Neuron (in vitro differentiated cells): ENCODE measurements around the gene MCTP1.

Experiments
- H2AFZ ChIP-seq: one replicate; pipeline ENCODE4 v1.6.1; 2013; ENCODE audit warnings: low read depth, mild to moderate bottlenecking, inconsistent platforms, low read length, moderate library complexity
- H3K27me3 ChIP-seq: one replicate; pipeline ENCODE4 v1.6.1; 2013; ENCODE audit warnings: low read length; ENCODE audit not compliant: insufficient read depth
- H3K36me3 ChIP-seq: one replicate; pipeline ENCODE4 v1.6.1; 2013; ENCODE audit warnings: low read length; ENCODE audit not compliant: insufficient read depth
- H3K4me1 ChIP-seq: one replicate; pipeline ENCODE4 v1.6.1; 2013; ENCODE audit warnings: low read length; ENCODE audit not compliant: insufficient read depth
- H3K4me3 ChIP-seq: 2 replicates; pipeline ENCODE4 v1.5.1; 2013; ENCODE audit warnings: mild to moderate bottlenecking, low read length, moderate library complexity
- H3K9me3 ChIP-seq: one replicate; pipeline ENCODE4 v1.6.1; 2013; ENCODE audit warnings: low read length

The MCTP1 gene

DNA sequence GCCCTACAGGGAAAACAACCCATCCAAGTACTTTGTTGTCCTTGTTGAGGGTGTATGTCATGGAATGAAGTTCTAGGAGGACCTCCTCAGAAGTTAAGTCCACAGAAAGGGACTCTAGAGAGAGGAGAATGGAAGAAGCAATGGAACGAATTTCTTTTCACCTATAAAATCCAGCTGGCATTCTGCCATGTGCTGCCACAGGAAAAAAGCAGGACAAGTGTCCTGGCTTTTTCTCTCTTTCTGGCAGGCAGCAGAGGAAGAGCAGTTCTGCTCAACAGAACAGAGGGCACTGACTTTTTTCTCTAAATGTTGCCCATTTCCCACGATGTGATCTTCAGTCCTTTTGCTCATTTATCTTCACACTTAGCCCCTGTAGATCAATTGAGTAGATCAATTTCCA, 240.8 kb downstream of the MCTP1 start:
- H3K27me3 ChIP-seq: no peaks in the 10 kb centered on the region
- no peaks in the 10 kb centered on the region for H3K36me3 ChIP-seq
- H3K4me3 ChIP-seq: no peak overlapping the region
- no peaks in the 10 kb centered on the region for H3K9me3 ChIP-seq
- no peak overlapping the region for H2AFZ ChIP-seq
- no peaks in the 10 kb centered on the region for H3K4me1 ChIP-seq

- H3K36me3 ChIP-seq: no peaks in the 10 kb centered on the region
- no peaks in the 10 kb centered on the region for H3K27me3 ChIP-seq
- H3K4me3 ChIP-seq: no peak overlapping the region
- H3K9me3 ChIP-seq: no peaks in the 10 kb centered on the region
- H2AFZ ChIP-seq: no peak overlapping the region
- H3K4me1 ChIP-seq: no peaks in the 10 kb centered on the region
Observed at GRCh38 chr5:95043648-95044047, 241.2 kb downstream of the MCTP1 start.

GRCh38 chr5:95043234-95043633, 241.7 kb downstream of the MCTP1 start:
- no peaks in the 10 kb centered on the region for H3K36me3 ChIP-seq
- H3K9me3 ChIP-seq: no peaks in the 10 kb centered on the region
- H3K27me3 ChIP-seq: no peaks in the 10 kb centered on the region
- no peaks in the 10 kb centered on the region for H3K4me1 ChIP-seq
- H2AFZ ChIP-seq: no peak overlapping the region
- H3K4me3 ChIP-seq: no peak overlapping the region

DNA sequence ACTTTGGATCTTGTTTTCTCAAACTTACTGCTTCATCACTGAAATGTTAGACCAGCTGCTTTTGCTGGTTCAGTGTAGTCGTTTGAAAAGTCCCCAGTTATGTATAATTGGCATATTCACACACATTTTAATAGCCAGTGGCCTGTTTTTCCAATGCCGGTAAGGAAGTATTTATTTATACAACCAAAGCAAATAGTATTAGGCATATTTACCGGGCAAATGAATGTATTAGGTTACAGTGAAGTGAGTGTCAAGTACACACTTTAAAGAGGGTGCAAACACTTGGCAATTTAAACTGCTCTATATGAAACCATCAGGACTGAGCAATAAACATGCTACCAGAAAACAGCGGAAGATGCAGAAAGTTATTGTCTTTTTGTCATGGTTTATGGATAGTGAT, 242.9 kb downstream of the MCTP1 start:
- Histone ChIP-seq H3K4me3 (no peak overlapping the region), H3K4me1 (no peaks in the 10 kb centered on the region), H2AFZ (no peak overlapping the region), H3K27me3 (no peaks in the 10 kb centered on the region), H3K9me3 (no peaks in the 10 kb centered on the region), H3K36me3 (no peaks in the 10 kb centered on the region)

DNA sequence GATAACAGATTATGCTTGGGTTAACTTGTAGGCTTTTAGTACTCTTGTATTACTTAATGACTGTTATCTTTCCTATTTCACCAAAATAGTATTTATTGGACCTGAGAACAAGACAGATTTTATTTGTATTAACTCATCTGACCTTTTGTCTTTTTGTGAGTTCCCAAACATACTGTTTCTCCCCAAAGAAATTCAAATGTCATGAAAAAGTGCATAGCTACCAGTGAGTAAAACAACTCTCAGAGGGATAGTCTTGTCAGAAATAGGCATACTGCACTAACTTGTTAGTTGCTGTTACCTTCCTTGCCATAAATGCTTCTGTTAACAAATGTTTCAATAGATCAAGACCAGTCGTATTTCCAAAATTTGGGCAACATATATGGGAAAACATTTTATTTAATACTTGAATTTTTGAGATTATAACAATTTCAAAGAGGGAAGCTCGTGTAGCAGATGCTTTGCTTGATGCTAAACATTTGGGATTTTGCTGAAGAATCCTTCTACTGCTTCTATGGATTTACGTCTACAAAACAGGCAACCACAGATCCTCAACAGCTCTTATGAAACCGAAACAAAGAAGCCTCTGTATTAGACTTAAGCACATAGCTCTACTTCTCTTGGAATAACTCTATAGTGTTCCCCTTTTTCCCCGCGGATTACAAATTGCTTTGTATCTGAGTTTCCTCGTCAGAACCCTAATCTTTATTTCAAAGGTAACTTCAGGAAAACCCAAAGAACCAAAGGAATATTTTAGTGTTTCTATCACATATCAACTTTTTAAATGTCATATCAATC, 248.8 kb downstream of the MCTP1 start:
- Histone ChIP-seq H3K9me3 (no peaks in the 10 kb centered on the region), H2AFZ (no peak overlapping the region), H3K36me3 (no peaks in the 10 kb centered on the region), H3K4me3 (no peak overlapping the region), H3K4me1 (no peaks in the 10 kb centered on the region), H3K27me3 (no peaks in the 10 kb centered on the region)

GRCh38 chr5:95032801-95033200, 252.1 kb downstream of the MCTP1 start:
- no peak overlapping the region for H2AFZ ChIP-seq
- H3K36me3 ChIP-seq: no peaks in the 10 kb centered on the region
- no peak overlapping the region for H3K4me3 ChIP-seq
- H3K4me1 ChIP-seq: no peaks in the 10 kb centered on the region
- H3K27me3 ChIP-seq: no peaks in the 10 kb centered on the region
- H3K9me3 ChIP-seq: peaks cover 3% of the 10 kb centered on the region

DNA sequence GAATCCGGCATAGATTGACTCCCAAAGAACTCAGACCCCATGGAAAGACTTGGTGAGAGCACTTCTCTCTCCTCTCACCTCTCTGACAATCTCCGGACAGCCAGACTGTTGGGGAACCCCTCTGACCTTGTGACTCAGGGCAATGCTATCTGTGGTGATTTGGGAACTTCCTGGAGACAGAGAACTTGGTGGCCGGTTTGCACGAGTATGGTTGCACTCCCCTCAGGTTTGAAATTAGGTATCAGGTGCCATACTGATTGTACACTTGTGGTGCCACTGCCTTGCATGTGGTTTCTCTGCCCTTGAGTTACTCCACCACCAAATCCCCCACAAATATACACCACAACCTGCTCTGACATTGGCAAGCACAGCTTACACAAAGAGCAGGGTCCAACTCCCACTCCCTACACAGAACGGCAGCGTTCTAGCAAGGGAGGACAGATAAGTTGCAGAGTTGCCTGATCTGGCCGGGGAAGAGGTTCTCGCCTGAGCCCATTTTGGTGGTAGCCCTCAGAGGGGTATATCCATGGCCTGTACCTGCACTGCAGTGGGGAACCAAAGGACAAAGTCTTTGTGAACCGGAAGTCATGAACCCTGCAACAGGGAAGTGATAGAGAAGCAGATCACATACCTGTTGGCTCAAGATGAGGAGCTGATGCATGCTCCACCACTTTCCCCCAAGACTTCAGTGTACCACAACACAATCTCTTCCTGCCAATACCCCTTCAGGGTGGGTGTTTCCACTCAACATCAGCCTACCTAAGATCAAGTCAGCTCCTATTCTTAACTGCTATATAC, 255.1 kb downstream of the MCTP1 start:
- Histone ChIP-seq H3K36me3 (no peaks in the 10 kb centered on the region), H3K4me3 (no peak overlapping the region), H3K27me3 (no peaks in the 10 kb centered on the region), H3K9me3 (peaks cover 3% of the 10 kb centered on the region), H3K4me1 (no peaks in the 10 kb centered on the region), H2AFZ (no peak overlapping the region)

- H3K4me1 ChIP-seq: peaks cover 3% of the 10 kb centered on the region
- H3K36me3 ChIP-seq: no peaks in the 10 kb centered on the region
- H2AFZ ChIP-seq: no peak overlapping the region
Observed at GRCh38 chr5:95027775-95028174, 257.1 kb downstream of the MCTP1 start.

DNA sequence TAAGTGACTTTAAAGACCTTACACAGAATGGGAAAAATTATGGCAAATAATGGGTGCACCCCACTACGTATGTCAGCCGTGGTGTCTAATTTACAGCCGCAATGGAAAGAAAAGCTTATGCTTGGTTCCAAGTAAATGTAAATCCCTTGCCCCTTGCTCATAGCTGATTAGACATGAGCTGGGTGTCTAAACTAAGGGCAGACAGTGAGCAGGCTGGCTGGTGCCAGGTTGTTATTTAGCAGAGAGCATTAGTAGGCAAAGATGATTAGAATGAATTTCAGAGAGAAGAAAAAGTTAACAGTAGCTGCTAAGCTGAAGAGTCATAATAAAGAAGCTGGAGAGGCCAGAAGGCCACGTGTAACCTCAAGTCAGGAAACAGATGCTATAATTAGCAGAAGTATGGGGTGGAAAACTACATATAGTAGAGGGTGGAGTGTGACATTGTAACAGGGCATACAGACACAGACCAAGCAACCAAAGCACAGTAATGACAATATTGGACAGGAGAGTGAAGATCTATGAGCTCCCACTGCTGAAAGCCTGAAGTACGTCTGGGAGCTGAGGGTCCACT, 257.7 kb downstream of the MCTP1 start:
- H3K9me3 ChIP-seq: peaks cover 3% of the 10 kb centered on the region
- H3K4me3 ChIP-seq: no peak overlapping the region
- no peaks in the 10 kb centered on the region for H3K36me3 ChIP-seq
- H3K27me3 ChIP-seq: no peaks in the 10 kb centered on the region
- H2AFZ ChIP-seq: no peak overlapping the region
- peaks cover 4% of the 10 kb centered on the region for H3K4me1 ChIP-seq

More at GRCh38 chr5:95027775-95028174, 257.1 kb downstream of the MCTP1 start:
- H3K4me3 ChIP-seq: no peak overlapping the region
- H3K27me3 ChIP-seq: no peaks in the 10 kb centered on the region
- peaks cover 3% of the 10 kb centered on the region for H3K9me3 ChIP-seq

GRCh38 chr5:95026718-95027117, 258.2 kb downstream of the MCTP1 start:
- H3K36me3 ChIP-seq: no peaks in the 10 kb centered on the region
- H2AFZ ChIP-seq: no peak overlapping the region
- peaks cover 3% of the 10 kb centered on the region for H3K9me3 ChIP-seq
- H3K27me3 ChIP-seq: no peaks in the 10 kb centered on the region
- no peak overlapping the region for H3K4me3 ChIP-seq
- peaks cover 4% of the 10 kb centered on the region for H3K4me1 ChIP-seq

DNA sequence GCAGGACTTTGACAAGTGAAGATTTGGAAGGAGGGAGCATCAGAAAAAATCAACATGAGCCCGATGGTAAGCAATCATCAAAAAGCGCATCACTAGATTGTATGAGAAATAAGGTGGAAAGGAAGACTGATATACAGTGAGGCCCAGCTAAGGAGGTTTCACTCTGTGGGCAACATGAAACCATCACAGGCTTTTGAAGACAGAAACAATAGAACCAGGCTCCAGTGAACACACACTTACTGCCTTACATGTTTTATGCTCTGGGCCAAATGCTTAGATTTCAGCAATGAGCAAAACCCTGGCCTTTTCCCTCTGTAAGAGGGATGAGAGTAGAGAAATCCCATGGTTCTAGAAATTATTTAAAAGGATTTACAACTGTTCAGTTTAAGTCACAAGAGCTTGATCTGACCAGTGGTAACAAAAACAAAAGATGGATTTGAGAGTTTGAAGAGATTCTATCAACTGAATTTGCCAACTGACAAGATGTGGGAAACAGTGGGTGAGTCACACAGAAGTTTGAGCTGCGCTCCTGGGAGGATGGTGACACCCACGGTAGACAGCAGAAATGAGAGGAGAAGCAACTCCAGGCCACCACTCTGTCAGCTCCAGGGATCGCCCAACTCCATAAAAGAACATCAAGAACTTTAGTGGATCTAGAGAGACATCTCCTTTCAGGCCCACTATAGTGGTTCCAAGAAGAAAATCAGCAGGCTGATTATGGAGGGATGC, 261.8 kb downstream of the MCTP1 start:
- Histone ChIP-seq H3K36me3 (no peaks in the 10 kb centered on the region), H3K4me1 (peaks cover 6% of the 10 kb centered on the region), H2AFZ (no peak overlapping the region), H3K4me3 (no peak overlapping the region), H3K27me3 (no peaks in the 10 kb centered on the region), H3K9me3 (no peaks in the 10 kb centered on the region)

GRCh38 chr5:95020345-95020744, 264.5 kb downstream of the MCTP1 start:
- Histone ChIP-seq H3K4me3 (no peak overlapping the region), H2AFZ (no peak overlapping the region), H3K9me3 (no peaks in the 10 kb centered on the region), H3K4me1 (peaks cover 6% of the 10 kb centered on the region), H3K27me3 (no peaks in the 10 kb centered on the region), H3K36me3 (no peaks in the 10 kb centered on the region)

- no peaks in the 10 kb centered on the region for H3K36me3 ChIP-seq
- no peaks in the 10 kb centered on the region for H3K9me3 ChIP-seq
- no peak overlapping the region for H3K4me3 ChIP-seq
- no peaks in the 10 kb centered on the region for H3K27me3 ChIP-seq
- H2AFZ ChIP-seq: no peak overlapping the region
- H3K4me1 ChIP-seq: peaks cover 6% of the 10 kb centered on the region
Observed at GRCh38 chr5:95018946-95019345, 265.9 kb downstream of the MCTP1 start.
